CD4-positive, alpha-beta T cell treated with Interleukin-15 for 1 hour (primary cell): ENCODE measurements around the gene KRT7.

ENCODE experiments used
- DNase-seq: peaks from one replicate; pipeline ENCODE4 v3.0.0-alpha.2; 2020

KRT7 gene

DNA sequence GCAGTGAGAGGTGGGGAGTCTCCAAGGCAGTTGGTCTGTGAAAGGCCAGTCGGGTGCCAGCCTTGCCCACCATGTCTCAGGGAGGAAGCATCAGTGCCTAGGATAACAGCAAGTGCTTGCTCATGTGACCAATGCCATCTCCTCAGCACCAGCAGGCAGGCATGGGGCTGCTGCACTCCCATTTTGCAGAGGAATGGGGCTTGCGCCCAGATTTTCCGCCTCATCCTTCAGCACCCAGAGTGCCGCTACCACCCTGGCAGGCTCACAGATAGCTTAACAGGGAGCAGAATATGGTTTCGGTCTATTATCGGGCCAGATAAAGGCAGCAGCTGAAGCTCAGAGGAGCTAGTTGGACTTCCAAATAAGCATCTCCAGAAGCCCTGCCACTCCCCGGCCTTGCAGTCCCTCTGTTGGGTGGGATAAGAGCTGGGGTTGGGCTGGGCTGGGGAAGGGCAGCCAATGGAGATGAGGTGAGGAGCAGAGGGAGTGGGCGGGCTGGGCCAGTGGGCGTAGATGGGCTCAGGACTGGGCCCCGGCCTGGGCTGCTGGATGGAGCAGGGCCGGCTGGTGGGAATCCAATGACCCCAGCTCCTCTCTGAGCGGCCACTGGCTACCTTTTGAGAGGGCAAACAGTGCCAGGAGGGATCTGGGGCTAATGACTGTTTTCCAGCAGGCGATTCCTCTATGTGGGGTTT lies 32.8 kb upstream of the KRT7 start:
- DNase-seq: no peak

DNA sequence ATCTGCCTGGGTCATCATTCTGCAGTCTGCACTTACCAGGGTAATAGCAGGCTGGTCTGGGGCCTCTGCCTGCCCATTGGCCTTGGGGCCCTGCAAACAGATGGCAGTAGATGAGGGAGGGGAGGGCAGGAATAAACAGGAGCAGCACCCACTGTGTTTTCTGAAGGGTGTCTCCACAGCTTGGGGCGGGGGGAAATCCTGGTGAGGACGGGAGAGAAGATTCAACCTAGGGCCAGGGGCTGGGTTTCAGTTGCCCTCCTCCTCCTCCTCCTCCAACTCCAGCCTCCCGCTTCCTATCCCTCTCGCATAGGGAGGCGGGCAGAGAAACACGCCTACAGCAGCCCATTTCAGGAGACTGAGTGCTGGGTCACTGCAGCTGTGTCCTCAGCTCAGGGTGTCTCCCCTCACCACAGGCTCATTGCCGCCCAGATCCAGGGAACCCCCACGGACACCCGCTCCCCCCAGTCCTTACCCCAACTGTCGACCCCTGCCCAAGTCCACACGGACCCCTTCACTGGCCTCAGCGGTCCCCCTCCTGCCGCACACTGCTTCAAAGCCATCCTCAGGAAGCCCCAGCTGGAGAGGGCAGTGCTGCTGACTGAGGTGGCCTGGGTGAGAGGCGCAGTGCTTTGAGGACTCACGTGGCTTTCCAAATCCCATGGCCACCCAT lies 32.1 kb upstream of the KRT7 start:
- no peak for DNase-seq

DNA sequence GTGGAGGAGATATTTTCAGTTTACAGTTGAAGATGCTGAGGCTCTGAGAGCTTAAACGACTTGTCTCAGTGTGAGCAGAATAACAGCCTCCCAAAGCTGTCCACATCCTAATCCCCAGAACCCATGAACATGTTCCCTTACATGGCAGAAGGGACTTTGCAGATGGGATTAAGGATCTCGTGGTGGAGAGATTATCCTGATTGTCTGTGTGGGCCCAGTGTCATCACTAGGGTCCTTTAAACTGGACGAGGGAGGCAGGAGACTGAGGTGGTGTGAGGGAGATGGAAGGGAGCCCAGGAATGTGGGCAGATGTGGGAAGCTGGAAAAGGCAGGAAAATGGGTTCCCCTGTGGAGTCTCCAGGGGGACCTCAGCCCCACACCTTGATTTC lies 31.6 kb upstream of the KRT7 start:
- DNase-seq: no peak

DNA sequence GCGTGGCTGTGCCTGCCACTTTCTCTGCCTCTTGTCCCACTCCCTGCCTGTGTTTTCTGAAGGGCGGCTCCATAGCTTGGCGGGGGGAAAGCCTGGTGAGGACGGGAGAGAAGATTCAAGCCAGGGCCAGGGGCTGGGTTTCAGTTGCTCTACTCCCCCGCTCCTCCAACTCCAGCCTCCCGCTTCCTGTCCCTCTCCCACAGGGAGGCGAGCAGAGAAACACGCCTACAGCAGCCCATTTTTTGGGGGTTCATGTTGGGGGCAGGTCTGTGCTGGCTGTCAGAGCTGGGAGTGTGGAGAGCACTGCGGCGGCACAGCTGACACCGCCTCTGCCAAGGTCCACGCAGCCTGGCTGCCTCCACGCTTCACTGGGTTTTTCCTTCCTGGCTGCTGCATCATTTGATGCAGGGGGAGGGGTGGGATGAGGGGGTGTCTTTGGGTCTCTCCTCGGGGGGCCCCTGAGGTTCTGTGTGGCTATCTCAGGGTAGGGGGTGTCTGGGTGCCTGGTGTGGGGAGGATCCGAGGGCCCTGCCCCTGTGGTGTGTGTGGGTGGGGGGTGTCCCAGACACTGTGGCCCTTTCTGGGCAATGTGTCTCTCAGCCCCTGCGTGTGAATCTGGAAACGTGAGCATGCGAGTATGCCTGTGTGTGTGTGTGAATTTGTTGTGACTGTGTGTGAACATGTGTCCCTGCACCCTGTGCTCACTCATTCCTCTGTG lies 30.5 kb upstream of the KRT7 start:
- DNase-seq: no peak

GRCh38 chr12:52203079-52203921 lies 29.7 kb upstream of the KRT7 start:
- peak; percentile 84 for DNase-seq

DNA sequence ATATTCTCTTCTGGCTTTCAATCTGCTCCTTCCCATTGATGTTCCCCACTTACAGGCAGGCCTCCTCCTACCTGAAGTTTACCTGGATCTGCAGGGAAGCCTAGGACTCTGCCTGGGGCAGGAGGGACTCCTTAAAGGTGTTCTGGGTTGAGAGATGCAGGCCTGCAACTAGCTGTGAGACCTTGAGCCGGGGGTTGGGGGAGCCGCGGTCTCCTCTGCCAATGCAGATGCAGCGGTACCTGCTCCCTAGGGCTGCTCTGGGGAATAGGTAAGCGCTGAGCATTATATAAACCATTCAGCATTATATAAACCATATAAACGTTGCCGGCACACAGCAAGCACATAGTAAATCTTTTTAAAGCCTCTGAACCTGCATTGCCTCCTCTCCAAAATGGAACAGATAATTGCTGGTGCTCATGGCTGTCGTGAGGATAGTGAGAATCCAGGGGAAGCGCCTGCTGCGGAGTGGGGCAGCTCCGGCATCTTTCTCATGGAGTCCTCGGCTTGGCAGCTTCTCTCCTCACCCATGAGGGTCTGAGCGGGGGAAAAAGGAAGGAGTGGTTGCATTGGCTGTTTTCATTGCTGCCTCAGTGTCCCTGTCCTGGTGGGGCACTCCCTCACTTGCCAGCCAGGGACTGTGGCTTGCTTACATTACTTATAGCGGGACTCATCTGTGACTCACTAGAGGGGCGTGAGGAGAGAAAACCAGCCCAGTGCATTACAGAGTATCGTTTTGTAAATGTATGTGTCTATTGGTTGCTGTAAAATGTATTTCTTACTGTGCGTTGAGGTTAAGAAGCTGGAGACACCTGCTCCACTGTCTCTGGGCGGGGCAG lies 28.7 kb upstream of the KRT7 start:
- peak; percentile 7 for DNase-seq

- DNase-seq: peak; percentile 11
These were observed 28.0 kb upstream of the KRT7 start for GRCh38 chr12:52204931-52205505.

DNA sequence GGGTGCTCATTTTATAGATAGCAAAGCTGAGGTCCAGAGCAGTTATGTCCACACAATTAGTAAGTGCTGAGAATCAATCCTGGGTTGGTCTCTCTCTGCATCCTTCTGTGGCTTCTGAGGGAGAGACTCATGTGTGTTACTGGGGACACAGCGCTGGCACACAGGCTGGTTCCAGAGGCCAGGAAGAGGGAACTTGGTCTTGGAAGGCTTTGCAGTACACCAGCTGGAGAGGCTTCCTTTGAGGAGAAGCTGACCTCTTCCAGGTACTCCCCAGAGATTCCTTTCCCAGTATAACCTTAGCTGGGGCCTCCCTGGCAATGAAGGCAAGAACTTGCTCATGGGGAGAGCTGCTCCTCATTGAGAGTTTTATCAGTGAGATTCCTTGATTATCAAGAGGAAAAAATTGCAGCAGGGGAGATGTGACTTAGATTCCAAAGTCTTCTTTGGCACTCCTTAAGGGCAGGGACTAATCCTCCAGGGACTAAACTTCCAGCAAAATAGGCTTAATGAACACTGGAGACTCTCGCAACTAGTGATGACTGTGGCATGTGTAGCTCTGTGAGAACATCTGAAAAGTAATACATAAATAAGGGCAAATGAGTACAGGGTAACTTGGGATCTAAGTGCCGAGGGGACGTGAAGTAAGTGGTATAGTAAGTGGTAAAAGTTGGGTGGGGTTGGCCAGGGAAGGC lies 27.3 kb upstream of the KRT7 start:
- peak; percentile 7 for DNase-seq

DNA sequence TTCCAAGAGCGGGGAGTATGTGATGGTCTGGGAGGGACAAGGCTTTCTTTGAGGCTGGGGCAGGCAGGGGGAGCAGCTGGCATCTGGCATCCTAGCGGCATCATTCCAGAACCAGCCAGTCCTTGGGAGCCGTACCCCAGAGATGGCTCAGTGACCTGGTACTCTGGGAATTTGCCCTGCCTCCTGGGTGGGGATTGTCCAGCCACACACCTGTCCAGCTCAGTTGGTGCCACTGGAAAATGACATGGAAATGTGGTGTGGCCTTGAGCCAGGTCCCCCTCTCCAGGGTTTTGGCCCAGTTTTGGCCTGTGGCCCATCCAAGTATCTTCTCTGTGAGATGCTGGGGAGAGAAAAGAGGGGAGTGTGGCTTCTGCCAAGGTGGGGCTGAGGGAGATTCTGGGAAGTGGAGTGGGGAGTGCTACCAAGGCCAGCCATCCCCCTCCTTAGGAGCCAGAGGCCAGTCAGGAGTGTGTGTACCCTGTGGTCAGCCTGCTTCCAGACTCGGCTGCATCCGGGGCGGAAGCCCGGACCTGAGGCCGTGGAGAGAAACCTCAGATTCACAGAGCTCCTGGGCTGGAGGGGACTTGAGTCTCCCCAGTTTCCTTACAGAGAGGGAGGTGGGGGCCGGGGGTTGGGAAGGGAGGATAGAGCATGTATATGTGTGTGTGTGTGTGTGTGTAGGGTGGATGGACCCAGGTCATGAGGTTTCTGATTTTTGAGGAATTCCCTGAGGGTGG lies 26.6 kb upstream of the KRT7 start:
- DNase-seq: peak; percentile 10

GRCh38 chr12:52207106-52207505 lies 25.9 kb upstream of the KRT7 start:
- DNase-seq: peak; percentile 2

- peak; percentile 16 for DNase-seq
These were observed 25.1 kb upstream of the KRT7 start for GRCh38 chr12:52207895-52208294.

DNA sequence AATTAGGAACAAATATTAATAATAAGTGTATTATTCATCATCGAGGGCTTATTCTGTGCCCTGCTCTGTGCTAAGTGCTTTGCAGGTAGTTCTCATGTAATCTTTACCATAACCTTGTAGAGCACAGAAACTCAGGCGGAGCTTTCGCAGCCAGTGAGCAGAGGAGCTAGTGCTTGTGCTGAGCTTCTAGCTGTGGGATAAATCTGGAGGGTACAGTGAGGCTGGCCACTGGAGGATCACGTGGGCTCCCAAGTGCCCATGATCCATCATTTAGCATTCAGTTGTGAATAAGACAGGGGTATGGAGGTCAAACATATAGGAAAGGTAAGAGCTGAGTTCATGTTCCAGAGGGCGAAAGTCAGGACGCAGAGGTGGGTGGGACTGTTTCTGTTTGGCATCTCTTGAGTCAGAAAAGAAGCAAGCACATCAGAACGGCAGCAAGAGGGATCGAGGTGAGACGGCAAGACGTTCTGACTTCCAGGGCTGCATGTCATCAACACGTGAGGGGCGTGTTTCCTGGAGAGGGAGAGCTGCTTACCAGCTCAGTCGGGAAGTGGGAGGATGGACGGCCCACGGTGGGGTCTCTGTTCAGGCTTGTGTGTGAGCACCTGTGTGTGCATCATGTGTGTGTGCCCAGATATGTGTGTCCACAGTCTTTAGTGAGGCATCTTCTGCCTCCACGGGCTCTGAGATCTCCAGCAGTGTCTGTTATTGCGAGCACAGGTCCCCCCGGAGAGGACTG lies 24.4 kb upstream of the KRT7 start:
- peak; percentile 7 for DNase-seq

DNA sequence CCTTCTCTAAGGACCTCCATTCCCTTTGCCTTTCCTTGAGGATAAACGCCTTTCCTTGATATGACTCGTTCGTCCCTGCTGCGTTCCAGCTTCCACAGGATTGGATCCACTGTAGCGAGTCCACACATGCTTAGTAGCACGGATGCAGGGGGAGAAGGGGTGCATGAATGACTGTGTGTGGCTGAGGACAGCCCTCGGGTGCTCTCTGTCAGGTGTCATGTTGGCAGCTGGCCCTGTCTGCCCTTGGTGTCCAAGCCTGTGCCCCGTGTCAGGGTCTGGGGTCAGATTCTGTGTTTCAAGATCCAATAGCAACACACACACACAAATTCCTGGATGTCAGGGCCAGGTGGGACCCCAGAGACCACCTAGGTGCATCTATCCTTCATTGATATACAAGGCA lies 23.7 kb upstream of the KRT7 start:
- DNase-seq: peak; percentile 5

DNA sequence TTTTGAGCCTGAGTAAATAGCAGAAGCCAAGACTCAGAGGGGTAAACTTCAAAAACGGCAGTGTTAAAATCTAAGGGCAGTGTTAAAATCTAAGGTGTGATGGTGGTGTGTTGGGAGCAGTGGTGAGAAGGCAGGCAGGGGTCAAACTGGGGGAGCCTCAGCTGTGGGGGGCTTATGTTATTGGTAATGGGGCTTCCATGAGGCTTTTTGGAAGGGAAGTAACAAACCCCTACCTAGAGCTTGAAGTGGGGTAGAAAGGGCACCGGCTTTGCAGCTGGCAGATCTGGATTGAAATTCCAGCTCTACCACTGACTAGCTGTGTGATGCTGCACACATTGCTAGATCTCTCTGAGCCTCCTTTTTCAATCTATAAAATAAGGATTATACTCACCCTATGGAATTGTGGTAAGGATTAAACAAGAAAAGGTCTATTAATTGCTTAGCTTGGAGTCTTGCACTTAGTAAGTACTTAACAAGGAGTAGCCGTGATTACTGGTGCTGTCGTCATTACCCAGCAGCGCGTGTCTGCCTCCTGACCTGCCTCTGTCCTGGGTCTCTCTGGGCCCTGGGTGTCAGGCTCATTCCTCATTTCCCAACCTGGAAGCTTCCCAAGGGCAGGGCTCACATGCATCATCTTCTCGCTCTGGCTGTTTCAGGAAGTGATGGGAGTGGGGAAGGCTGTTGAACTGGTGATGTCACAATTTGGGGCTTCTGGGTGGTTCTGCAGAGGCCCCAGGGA lies 22.7 kb upstream of the KRT7 start:
- DNase-seq: peak; percentile 16

DNA sequence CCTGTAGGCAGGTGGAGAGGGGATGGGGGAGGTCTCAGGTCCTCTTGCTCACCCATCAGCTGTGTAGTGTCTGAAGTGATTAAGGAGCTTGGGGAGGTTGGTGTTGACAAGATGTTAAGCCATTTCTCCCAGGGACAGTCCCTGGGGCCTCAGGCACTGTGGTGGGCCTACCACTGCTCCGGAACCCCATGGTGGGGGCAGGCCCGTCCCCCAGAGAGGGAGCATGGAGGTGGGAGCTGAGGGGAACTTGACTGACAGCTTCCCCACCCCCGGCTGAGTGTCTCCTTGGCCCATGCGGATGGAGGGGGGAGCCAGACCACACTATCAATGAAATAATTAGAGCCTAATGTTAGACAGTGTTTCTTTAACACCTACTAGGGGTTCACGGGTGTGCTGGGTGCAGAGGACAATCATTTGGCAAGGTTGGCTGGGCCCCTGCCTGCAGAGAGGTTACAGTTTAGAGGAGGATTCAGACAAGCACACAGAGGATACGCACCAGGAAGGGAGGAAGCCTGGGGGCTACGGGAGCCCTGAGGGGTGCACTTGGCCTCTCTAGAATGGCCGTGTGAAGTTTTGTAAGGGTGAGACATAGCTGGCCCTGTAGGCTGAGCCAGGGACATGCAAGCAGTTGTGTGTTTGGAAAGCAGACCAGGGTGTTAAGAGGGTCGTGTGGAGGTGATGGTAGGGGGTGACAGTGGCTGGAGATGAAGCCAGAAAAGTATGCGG lies 22.0 kb upstream of the KRT7 start:
- peak; percentile 5 for DNase-seq

DNA sequence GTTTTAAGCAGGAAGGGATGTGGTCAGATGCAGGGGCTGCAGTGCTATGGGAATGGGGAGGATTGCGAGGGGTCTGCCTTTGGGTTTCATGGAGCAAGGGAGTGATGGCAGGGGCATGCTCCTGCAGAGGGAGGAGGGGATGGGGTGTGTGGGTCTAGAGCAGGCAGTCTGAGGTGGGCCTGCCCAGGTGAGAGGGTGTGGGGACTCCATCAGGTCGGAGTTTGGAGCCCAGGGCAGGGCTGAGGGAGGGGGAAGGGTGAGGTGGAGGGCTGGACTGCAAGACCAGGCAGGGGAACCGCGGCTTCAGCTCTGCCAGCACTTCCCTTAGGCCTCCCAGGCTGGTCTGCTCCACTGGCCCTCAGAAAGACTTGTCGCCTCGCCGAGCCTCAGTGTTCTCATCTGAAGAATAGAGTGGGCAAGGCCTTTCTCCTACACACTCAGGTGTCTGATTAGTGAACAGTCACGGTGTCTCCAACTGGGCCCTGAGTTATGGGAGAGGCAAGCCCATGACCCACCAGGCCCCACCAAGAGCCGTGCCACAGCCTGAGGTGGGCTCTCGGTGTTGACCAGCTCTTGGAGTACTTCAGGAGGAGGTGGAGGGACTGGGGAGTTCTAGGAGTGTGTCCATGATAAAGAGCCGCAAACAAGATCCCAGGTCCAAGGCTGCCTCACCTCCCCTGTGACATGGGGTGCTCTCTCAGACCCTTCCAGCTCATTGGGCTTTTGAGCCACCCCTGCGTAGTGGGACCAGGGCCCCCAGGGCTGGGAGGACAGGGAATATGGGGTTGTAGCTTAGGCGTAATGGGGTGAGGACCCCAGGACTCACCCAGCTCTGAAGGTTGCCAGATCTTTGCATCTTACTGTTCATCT lies 21.1 kb upstream of the KRT7 start:
- peak; percentile 5 for DNase-seq
